Prostate gland (tissue), 2 donors: ENCODE measurements around the gene MBP.

Experiments
- CTCF ChIP-seq, 4 experiments: fragments of 200-600 bp in 2 of 4; fragments of 450-650 bp in 2 of 4; sonication (generic) in 2 of 4; IDR thresholded peaks; 1 replicate in 3 of 4; 2 replicates in 1 of 4; pipeline ENCODE4 v1.5.1; 2016 to 2019; ENCODE audit warnings: antibody characterized with exemption in 4 of 4, mild to moderate bottlenecking in 2 of 4, moderate library complexity in 2 of 4
- POLR2AphosphoS5 ChIP-seq: sonication (generic); formaldehyde crosslinking; IDR thresholded peaks from one replicate; pipeline ENCODE4 v1.6.1; 2017; ENCODE audit warnings: antibody characterized with exemption

- no peak for TF ChIP-seq CTCF (IDR thresholded peaks at IDR 0.05)
- peak; percentile 39 for TF ChIP-seq POLR2AphosphoS5
These were observed 24.4 kb downstream of the MBP start for GRCh38 chr18:77108001-77108692.
